NCI-H82 (cell line): ENCODE data around the gene PRRX2.
A peak's percentile ranks its signal among the peaks of the same experiment; 100 is the strongest.
"Not testable (repeated sequence)": the region's sequence is repeated elsewhere in the genome, so short reads cannot be mapped to it uniquely, and the experiment has no call there.

Source experiments
- DNase-seq: peaks from one replicate; lab custom pipeline; 2025; lab: John Stamatoyannopoulos, UW

Gene PRRX2

DNA sequence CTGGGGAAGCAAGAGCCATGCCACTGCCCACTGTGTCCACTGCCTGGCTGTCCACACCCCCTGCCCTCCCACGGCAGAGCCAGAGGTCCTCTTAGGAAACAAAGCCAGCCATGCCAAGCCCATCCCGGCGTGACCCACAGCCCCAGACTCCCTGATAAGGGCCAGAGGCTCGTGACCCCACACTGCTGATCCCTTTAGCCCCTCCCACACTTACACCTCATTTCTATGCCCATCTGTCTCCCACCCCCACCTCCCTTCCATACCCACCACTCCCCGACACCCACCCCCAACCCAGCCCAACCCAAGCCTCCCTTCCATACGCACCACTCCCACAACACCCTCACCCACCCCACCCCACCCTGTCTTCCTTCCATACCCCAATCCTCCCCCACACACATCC lies 70.1 kb downstream of the PRRX2 start:
- no peak for DNase-seq

- no peak for DNase-seq
Observed at GRCh38 chr9:129736334-129736733, 70.9 kb downstream of the PRRX2 start.

DNA sequence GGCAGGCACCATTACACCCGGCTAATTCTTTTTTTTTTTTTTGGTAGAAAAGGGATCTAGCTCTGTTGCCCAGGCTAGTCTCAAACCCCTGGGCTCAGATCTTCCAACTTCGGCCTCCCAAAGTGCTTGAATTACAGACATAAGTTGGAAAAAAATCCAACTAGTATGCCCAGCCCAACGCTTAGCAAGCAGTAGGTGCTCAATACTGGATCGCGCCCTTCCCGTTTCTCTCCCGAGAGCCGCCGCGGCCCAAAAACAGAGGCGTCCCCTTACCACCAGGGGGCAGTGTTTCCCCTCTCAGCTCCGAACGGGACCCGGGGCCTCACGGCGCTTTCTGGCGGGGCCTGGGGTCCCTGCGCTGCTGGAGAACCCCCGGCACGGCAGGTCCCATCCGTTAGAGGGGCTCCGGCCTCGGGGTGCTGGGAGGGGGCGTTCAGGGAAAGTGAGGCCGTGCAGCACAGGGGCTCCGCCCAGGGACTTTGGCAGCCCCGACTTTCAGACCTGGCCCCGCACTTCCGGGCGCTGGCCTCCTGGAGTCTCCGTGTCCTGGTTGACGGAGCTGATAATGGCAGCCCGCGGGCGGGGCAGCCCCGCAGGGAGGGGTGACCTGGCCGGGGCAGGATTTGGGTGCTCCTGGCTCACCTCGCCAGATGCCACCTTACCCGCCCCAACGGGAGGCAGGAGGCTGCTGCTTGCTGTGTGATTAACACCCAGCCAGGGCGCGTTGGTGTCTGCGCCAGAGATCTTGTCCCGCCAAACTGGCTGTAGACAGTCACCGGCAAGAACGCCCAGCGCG lies 72.2 kb downstream of the PRRX2 start:
- peak; percentile 88 for DNase-seq

DNA sequence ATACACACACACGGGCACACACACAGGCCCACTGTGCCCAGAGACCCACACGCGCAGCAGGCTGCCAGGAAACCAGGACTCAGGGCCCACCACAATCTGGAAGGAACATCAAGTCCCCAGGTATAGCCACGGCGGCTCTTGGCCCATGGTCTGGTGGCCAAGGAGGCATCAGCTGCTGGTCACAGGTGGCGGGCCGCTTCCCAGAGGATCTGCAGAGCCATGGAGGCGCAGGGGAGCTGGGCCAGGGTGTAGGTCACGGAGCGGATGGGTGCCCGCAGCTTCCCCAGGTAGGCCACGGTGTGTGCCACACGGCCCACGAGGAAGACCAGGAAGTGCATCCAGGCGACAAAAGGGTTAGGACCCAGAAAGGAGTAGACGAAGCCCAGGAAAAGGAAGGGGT lies 74.0 kb downstream of the PRRX2 start:
- DNase-seq = no peak

GRCh38 chr9:129740174-129740573 lies 74.7 kb downstream of the PRRX2 start:
- no peak for DNase-seq

DNA sequence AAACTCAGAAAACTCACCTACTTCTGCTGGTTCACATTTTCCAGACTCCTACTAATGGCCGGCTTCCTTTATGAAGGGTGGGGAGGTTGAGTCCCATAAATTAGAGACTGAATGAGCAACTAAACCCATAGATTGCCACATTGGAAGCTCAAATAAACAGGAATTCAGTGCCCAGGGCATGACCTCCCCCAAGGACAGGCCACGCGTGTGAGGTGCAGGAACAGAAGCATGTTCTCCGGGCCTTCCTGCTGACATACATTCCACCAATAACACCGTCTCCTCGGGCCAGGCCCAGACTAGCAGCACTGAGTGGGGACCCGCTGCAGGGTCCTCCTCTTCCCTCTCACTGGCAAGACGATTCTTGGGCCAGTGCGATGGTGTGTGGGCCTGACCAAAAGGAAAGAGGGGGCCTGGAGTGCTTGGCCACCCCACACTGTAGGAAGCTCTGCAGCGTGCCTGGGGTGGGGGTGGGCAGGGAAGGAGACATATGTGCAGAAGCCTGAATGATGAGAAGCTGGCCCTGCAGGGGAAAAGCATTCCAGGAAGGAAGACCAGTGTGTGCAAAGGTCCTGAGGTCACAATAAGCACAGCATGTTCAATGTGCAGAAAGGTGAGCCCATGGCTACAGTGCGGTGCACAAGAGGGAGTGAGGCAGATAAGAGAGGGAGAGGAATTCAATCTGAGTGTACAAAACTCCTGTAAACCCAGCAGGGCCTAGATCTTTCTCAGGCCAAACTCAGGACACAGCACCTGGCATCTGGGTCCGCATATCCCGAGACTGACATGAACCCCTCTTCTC lies 75.4 kb downstream of the PRRX2 start:
- no peak for DNase-seq

GRCh38 chr9:129745200-129745599 lies 79.8 kb downstream of the PRRX2 start:
- DNase-seq = no peak

GRCh38 chr9:129746092-129746777 lies 80.8 kb downstream of the PRRX2 start:
- DNase-seq = no peak

GRCh38 chr9:129748249-129748648 lies 82.8 kb downstream of the PRRX2 start:
- DNase-seq = no peak

- not testable (repeated sequence) for DNase-seq
Observed at GRCh38 chr9:129749052-129749451, 83.6 kb downstream of the PRRX2 start.

DNA sequence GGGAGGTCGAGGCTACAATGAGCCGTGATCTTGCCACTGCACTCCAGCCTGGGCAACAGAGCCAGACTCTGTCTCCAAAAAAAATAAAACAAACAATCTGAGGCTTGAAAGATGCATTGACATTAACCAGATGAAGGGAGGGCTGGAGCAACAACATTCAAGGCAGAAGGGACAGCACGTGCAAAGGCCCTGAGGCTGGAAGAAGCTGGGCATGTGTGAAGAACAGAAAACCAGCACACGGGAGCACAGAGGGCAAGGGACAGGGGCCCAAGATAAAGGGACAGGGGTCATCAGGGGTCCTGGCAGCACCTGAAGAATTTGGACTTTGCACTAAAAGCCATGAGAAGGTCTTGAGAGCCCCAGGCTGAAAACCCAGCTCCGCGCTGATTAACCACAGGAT lies 84.1 kb downstream of the PRRX2 start:
- no peak for DNase-seq

- no peak for DNase-seq
Observed at GRCh38 chr9:129750013-129750638, 84.7 kb downstream of the PRRX2 start.

GRCh38 chr9:129751841-129752801 lies 86.7 kb downstream of the PRRX2 start:
- peak; percentile 15 for DNase-seq

GRCh38 chr9:129752900-129753729 lies 87.7 kb downstream of the PRRX2 start, which contains the start of gene PTGES:
TSS of gene PTGES (minus strand) at chr9:129753042. CDS start at chr9:129753012, 30 bp downstream.
- DNase-seq = peak; percentile 73

DNA sequence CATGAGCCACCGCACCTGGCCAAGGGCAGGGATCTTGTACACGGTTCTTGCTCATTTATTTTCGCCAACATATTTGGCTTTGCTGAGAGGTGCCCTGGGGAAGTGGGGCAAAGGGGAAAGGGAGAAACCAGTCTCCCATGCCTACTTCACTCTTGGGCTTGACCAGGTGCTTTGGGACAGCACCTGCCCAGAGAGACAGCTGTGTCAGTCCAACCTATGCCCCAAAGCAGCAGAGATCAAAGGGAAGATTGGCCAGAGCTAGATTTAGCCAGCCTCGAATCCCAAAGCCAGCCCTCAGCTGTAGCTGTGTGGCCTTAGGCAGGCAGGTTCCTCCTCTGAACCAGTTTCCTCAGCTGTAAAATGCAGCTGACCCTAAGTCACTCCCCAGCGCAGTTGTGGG lies 89.7 kb downstream of the PRRX2 start:
- no peak for DNase-seq

GRCh38 chr9:129756191-129756590 lies 90.7 kb downstream of the PRRX2 start:
- DNase-seq = no peak

- DNase-seq = no peak
Observed at GRCh38 chr9:129757045-129757444, 91.6 kb downstream of the PRRX2 start.

DNA sequence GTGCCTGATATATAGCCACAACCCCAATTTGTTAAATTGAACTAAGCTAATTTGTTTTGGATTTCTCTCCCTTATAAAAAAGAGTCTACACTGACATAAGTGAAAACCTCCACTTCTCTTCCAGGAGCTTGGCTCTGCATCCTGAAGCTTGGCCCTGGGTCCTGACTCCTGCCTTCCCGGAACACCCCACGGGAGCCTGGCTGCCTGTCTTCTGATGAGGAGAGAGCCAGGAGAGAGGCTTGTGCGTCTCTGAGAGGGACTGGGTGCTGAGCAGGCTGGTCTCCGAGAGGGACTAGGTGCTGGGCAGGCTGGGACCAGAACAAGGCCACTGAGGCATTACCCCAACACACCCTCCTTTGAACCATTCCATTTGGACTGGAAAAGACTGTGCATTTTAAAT lies 93.9 kb downstream of the PRRX2 start:
- no peak for DNase-seq

DNA sequence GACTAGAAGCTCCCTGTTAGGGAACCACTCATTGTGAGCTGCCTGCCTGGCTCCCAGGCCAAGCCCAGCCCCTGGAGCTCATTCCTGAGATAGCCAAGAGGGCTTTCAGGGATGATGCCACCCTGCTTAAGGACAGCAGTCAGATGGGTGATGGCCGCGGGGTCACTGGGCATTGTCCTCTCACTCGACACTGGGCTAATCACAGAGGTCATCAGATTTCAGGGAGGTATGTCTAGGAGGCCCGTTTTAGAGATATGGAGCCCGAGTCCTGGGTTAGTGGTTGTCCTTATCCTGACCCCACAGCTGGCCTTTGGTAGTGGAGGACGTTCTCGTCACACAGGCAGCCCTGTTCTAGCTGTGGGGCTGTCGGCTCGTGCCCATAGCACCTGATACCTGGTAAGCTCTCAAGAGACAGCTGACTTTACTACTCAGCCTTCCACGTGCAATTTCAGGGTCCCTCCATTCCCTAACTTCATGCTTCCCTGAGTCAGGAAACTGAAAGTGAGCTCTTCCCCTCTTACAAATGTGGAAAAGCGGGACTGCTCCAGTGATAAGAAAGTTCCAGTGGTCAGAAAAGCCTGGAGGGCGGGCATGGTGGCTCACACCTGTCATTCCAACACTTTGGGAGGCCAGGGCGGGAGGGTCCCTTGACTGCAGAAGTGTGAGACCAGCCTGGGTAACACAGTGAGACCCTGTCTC lies 94.5 kb downstream of the PRRX2 start:
- DNase-seq = no peak
